NCI-H1436 treated with DMSO at 0.1 percent for 48 hours (cell line): ENCODE results near the gene SHROOM3.
A peak's percentile ranks its signal among the peaks of the same experiment; 100 is the strongest.
"Not testable (repeated sequence)": the region's sequence is repeated elsewhere in the genome, so short reads cannot be mapped to it uniquely, and the experiment has no call there.

Source experiments
- DNase-seq: peaks from one replicate; lab custom pipeline; 2025; lab: John Stamatoyannopoulos, UW

Gene SHROOM3

DNA sequence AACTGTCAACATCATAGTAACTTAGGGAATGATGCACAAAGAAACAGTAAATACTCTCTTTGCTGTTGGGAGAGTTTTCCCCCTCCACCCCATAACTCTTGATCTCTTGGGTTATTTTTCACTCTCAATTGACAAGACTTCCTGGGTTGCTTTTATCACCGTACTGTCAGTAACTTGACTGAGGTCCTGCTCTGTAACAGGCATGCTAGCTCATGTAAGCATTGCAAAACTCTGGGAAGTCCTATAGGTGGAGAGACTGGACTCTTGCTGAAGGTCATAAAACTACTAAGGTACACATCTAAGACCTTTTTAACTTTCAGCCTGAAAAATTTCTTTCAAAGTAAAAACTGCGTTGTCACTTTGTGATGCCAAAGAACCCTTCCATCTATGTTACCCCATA lies 10.9 kb downstream of the SHROOM3 start:
- DNase-seq: no peak

DNA sequence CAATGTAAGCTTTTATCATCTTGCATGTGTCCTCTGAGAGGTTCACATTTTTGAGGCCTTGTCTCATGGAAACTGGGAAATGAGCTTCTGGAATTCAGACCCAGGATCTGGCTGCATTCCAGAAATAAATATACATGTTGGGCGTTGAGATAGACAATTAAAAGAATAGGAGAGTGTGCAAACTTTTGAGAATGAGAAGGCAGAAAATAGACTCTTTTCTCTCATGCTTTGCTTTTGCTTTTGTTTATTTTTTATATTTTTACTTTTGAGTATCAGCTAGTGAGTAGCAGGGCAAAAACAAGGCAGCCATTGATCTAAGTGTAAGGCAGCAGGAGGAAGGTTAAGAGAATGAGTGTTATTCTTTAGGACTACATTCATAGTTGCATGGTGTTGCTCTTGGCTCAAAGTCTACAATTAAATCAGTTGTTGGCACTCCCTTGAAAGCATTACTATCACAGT lies 12.4 kb downstream of the SHROOM3 start:
- no peak for DNase-seq

DNA sequence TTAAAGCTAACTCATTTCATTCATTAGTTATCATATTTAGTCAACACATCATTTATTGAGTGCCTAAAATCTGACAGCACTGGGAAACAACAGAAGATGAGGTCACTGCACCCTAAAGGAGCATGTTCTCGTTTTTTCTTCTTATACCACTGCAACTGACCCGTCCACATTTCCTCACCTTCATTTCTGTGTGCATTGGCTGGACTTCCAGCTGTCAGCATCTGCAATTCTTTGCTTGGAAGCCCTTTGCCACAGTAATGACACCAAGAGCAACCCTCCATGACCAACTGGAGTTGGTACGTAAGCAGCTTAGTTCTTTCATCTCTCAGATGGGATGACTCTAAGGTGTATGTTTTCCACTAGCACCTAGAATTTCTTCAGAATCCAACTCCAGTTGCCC lies 13.2 kb downstream of the SHROOM3 start:
- DNase-seq: no peak

DNA sequence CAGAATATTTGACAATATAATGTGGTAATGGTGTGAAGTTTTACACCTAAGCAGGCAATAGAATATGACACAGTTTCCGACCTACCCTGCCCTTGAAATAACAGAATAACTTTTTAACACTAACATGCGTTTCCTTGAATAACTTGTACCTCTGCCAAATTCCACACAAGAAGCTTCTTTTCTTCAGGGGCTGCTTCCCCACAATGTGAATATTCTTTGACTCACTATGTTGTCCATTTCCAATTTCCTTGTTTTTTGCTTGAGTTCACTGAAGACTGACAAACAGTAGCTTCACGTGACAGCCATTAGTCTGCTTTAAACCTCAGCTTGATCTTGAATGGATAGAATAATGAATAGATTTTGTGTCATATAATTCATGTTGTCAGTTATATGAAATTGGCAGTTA lies 14.3 kb downstream of the SHROOM3 start:
- no peak for DNase-seq

DNA sequence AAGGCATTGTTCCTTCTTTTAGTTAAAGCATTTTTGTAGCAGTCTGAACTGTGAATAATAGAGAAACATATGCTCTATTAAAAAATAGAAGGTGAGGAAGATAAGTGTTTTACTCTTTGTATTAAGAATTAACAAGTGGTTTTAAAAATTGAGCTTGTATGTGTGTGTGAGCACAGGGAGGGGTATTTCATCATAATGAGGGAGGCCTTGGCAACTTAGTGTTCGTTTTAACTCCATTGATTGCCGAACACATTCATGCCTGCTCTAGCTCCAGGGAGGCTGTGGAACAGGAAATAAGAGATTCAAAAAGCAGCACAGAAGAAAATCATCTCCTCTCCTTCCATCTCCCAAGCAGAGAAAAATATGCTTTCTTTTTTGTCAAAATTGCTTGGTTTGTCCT lies 14.8 kb downstream of the SHROOM3 start:
- no peak for DNase-seq

DNA sequence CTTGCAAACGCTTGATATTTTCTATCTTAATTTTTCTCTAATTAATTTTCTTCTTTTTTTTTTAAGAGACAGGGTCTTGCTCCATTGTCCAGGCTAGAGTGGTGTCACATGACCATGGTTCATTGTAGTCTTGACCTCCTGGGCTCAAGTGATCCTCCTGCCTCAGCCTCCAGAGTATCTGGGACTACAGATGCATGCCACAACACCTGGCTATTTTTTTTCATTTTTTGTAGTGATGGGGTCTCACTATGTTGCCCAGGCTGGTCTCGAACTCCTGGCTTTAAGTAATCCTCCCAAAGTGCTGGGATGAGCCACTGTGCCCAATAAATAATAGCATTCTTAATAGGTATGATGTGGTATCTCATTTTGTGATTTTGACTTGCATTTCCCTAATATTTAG lies 18.2 kb downstream of the SHROOM3 start:
- DNase-seq: no peak

DNA sequence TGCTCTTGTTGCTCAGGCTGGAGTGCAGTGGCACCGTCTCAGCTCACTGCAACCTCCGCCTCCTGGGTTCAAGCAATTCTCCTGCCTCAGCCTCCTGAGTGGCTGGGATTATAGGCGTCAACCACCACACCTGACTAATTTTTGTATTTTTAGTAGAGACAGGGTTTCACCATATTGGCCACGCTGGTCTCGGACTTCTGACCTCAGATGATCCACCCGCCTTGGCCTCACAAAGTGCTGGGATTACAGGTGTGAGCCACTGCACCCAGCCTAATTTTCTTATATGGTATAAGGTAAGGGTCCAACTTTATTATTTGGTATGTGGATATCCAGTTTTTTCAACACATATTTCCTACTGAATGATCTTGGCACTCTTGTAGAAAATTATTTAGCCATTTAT lies 19.0 kb downstream of the SHROOM3 start:
- not testable (repeated sequence) for DNase-seq

DNA sequence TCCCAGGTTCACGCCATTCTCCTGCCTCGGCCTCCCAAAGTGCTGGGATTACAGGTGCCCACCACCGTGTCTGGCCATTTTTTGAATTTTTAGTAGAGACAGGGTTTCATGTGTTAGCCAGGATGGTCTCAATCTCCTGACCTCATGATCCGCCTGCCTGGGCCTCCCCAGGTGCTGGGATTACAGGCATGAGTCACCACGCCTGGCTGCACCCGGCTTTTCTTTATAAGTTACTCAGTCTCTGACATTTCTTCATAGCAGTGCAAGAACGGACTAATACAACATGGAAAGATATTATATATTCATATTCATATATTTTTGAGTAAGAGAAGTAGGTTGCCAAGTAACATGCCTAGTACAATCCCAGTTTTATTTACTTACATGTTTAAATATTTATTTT lies 22.9 kb downstream of the SHROOM3 start:
- no peak for DNase-seq

DNA sequence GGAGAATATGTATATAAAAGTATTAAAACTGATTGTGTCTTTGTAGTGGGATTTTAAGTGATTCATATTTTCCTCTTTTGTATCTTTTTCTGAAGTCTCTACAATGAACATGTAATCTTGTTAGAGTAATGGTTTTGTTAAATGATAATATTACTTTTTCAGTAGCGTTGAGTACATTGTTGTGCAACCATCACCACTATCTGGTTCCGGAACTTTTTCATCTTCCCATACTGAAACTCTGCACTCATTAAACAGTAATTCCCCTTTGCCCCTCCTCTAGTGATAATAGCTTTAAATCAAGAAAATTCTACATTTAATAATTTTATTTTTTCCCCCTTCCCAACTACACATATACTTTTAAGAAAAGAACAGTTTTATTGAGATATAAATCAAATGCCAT lies 23.3 kb downstream of the SHROOM3 start:
- DNase-seq: no peak

DNA sequence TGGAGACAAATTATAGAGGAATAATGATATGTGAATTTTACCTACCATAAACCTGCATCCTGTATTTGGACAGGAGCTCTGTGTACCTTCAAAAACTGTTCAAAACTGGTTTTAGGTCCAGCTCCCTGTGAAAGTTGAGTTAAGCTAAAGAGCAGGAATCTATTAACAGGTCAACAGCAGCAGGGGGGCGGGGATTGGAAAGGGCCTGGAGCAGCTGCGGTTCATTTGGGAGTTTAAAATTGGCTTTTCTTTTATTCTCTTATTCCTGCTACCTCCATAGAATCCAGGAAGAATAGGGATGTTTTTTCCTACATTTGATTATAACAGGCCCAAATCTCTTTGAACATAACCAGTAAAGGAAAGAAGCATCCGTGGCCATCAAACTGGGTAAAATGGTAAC lies 23.8 kb downstream of the SHROOM3 start:
- no peak for DNase-seq

DNA sequence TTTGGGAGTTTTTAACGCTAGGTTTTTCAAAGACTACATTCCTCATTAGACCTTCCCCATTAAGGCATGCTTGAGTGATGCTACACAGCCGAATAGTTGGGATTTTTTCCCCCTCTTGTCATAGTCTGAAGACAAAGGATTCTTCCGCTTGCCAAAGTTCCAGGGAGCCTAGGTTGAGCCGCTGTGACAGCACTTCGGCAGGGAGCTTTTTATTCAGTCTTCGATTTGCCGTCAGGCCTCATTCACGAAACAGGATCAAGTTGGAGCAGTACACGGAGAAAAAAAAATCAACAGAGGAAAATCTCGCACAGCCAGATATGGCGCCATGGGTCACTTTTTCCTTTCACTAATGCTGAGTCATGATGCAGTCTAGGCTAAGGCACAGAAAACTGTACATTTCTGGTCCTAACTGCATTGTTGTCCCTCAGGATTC lies 24.3 kb downstream of the SHROOM3 start:
- DNase-seq: no peak

DNA sequence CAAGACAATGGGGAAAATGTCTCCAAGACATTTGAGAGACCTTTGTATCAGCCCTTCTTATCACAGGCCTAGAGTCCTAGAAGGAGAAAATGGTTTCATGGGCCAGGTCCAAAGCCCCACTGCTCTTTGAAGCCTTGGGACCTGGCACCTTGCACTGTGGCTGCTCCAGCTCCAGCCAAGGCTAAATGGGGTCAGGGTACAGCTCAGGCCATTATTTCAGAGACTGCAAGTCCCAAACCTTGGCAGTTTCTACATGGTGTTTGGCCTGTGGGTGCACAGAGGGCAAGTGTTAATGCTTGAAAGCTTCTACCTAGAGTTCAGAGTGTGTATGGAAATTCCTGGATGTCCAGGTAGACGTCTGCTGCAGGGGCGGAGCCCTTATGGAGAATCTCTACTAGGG lies 28.5 kb downstream of the SHROOM3 start:
- DNase-seq: no peak

DNA sequence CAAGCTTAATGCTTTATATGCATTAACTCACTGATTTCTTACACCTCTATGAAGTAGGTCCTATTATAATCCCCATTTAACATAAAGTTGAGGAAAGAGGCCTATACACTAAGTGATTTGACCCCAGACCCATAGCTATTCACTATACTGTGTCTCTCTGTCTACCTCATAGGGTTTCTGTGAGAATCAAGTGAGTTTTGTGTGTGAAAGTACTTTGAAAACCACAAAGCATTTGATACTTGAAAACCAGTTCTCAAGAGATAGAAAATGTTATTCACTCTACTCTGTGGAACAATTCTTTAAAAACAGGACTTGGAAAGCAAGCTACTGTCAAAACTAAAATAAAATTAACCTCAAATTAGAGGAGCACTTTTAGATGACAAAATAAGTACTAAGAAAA lies 35.0 kb downstream of the SHROOM3 start:
- DNase-seq: no peak

DNA sequence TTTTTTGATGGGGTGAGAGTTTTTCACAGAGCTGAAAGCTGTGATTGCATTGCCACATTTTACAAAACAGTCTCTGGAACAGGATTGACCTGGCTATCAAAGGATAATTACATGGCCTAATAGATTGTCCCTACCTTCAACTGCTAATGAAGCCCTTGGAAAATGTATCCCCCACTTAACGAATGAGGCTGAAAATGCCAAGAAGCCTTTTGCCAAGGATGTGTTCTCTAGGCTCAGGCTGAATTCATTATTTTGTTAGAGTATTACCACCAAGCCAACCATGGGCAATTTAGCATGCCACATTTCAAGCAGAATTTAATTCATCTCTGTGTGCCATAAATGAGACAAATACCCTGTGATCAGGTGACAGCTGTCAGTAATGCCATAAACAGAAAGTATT lies 35.5 kb downstream of the SHROOM3 start:
- DNase-seq: no peak

DNA sequence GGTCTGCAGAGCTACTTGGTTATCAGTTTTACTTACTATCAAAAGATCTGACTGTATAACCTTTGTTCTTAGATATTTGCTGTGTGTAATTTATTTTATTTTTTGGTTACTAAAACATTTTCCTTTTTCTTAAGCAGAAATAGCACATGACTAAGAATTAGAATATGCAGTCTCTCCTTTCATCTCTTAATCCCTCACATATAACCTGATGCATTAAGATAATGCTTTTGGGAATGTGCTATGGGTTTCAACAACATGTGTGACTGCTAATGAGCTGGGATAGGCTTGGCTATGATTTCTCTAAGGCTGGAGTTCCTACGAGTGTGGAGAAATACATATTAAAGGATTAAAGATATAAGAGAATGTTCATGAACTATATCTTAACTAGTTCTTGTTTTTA lies 41.5 kb downstream of the SHROOM3 start:
- no peak for DNase-seq

DNA sequence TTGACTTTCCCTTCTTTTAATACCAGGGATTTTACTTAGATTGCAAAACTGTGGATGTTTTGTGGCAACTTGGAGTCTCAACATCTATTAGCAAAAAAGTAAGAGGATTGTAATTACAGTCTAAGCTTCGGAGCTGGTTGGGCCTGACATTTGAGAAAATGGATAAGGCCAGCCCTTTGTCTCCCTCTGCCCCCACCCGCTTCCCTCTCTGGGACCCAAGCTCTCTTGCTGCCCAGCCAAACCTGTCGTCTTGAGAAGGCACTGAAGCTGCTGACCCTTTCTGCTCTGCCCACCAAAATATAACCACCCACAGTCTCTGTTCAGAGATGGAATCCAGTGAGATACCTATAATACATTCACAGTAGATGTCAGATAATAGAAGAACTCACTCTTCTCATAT lies 49.6 kb downstream of the SHROOM3 start:
- no peak for DNase-seq

DNA sequence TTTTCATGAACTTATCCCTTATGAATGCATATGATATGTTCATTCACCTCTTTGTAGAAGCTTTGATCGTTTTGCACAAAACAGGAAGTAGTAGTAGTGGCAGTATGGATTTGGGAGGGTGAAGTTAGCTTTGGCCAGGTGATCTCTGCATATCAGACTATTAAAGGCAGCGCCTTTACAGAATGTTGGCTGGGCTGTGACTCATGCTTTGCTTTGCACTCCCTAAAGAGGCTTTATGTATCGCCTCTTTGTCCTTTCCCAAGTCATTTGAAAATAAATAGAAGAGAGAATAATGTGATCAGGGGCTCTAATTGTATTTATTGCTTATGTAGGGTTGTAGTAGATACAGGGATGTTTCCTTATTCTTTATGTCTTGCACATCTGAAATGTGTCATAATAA lies 50.4 kb downstream of the SHROOM3 start:
- peak; percentile 19 for DNase-seq

DNA sequence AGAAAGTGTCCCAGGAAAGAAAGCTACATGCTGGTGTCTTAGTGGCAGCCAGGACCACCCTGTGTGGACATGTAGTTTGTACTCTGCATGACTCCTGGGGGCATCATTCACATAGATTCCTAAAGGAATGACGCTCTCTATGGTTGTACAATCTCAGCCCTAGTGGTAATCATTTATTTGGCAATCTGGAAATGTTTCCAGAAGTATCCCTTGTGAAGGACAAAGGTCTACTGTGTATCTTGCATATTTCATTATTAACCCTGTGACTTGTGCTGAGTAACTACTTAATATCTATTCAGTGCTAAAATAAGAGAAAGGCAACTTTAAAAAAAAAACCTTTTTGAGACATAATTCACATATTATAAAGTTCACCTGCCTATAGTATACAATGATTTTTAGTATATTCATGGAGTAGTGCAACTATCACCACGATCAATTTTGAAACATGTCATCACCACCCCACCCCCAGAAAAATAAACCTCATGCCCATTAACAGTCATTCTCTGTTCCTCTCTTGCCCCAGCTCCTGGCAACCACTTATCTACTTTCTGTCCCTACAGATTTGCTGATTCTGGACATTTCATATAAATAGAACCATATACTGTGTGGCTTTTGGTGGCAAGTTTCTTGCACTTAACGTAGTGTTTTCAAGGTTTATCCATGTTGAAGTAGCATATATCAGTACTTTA lies 51.7 kb downstream of the SHROOM3 start:
- no peak for DNase-seq

DNA sequence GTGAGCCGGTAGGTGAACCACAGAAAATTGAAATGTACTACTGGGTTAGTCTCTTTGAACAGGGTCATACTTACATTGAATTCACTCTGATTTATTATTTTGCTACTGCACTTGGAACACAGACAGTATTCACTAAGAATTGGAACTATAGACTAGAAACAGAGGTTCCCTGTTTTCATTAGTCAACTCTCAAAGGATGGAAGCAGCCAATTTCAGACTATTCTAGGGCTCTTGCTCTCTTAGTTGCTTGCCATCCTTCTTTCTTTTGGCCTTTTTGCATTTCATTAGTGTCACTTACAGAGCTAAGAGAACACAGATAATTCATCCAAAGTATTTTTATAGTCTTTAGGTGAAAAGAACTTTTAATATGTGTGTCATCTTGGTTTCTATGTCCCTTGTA lies 52.6 kb downstream of the SHROOM3 start:
- DNase-seq: no peak

DNA sequence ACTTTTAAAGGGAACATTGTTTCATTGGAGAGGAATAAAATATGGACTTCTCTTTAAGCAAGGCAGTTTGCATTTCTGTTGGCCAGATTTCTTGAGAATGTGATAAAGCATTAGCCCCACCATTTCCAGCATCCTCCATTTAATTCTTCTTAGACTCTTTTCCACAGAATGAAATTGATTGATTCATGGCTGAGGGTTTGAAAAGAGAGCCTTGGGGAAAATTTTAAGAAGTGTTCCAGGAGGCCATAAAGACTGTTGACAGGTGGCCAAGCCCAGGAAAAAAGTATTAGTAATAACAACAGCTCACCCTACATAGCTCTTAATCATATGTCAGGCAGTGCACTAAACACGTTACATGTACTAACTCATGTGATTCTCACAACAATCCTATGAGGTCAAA lies 53.4 kb downstream of the SHROOM3 start:
- DNase-seq: no peak

DNA sequence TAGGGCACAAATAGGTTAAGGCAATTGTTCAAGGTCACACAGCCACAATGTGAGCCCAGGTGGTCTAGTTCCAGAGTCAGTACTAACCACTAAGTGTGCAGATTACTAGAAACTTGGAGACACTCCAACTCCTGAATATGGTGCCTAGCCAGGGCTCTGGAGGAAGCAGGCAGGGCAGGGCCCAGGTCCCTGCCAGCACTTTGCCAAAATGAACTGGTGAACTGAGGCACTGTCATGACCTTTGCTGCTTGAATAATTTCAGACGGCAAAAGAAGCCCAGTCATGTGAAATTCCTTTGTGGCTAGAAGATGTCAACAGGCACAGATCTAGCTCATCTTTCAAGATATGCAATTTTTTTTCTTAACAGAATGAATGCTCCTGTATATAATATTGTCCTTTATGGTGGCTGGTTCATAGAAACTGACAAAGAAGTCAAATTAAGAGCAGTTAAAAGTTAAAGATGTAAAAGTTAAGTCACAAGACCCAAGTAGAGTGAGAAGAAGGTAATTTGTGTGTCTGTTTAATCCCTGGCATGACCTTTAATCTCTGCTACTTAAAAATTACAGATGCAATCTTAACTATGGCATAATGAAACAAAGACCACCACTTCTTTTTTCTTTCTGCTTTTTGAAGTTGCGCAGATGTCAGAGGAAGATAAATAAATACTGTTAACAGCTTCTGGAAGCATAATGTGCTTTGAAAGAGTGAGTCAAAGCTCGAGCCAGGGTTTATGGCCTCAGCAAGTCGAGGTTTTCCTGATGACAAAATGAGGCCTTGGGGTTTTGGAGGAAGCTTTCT lies 54.1 kb downstream of the SHROOM3 start:
- no peak for DNase-seq

DNA sequence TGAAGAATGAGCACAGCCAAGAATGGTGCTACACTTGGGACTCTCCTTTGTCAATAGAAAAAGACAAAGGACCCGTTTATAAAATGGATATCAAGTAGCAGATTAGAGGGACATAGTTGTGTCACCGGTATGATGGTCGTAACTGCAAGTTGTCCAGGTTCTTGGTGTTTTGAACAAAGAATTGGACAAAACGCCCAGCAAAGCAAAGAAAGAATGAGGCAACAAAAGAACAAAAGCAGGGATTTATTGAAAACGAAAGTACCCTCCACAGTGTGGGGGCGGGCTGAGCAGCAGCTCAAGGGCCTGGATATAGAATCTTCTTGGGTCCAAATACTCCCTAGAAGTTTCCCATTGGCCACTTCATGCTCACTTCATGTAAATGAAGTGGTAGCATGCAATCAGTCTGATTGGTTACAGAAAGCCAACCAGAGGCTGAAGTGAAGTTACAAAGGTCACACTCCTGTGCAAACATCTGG lies 54.7 kb downstream of the SHROOM3 start:
- no peak for DNase-seq

DNA sequence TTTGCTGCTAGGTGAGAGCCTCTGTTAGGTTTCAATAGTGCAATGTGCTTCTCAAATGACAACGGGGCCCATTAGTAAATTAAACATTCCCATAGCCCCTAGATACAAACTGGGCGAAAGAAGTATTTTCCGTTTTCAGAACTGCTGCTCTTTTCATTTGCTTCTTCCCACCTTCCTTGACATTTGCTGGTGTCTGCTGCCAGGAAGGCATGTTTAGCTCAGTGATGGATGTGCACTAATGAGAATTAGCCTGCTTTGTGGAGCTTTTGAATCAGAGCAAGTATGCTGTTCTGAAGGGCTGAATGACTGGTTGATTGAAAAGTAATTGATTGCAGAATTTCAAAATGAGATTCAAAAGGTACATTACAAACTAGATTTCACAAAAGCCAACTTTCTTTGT lies 57.0 kb downstream of the SHROOM3 start:
- DNase-seq: no peak

DNA sequence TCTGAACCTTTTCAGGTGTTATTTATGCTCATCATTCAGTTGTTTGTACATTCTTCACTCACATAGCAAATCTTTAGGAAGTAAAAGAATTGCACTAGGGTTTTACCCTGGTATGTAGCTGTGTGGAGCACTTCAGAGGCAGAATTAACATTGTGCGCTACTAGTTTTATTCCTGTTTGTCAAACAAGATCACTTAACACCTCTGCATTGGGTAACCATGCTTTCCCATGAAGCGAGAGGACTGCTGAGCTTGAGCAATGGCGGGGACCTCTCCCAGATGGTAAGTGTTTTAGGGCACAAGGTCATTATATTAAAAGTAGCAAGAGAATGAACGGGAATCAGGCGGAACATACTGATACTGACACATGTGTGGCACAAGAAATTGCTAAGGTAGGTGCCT lies 59.2 kb downstream of the SHROOM3 start:
- DNase-seq: no peak
